Osteocyte (in vitro differentiated cells): Measurements from ENCODE around the gene SBF2. TPM values are rescaled to one million over a fixed set of nuclear protein-coding genes. Genes with fewer than 3 reads are reported as not detected.

Experiments used
- DNase-seq: peaks from one replicate; pipeline ENCODE4 v3.0.0; 2021; ENCODE audit warnings: mixed read lengths; ENCODE audit not compliant: unreplicated experiment; ENCODE audit errors: extremely low spot score
- H3K27ac Mint-ChIP-seq: one replicate; pipeline ENCODE4 v1.8.0; 2021; ENCODE audit warnings: mild to moderate bottlenecking, mixed read lengths; ENCODE audit not compliant: unreplicated experiment
- H3K27me3 Mint-ChIP-seq: one replicate; pipeline ENCODE4 v1.8.0; 2021; ENCODE audit warnings: mixed read lengths; ENCODE audit not compliant: unreplicated experiment
- H3K36me3 Mint-ChIP-seq: one replicate; pipeline ENCODE4 v1.8.0; 2021; ENCODE audit warnings: mixed read lengths; ENCODE audit not compliant: unreplicated experiment
- H3K4me1 Mint-ChIP-seq: one replicate; pipeline ENCODE4 v1.8.0; 2021; ENCODE audit warnings: mixed read lengths; ENCODE audit not compliant: unreplicated experiment
- H3K4me3 Mint-ChIP-seq: one replicate; pipeline ENCODE4 v1.8.0; 2021; ENCODE audit warnings: mild to moderate bottlenecking, moderate library complexity, mixed read lengths; ENCODE audit not compliant: unreplicated experiment
- H3K9me3 Mint-ChIP-seq: one replicate; pipeline ENCODE4 v1.8.0; 2021; ENCODE audit warnings: mixed read lengths; ENCODE audit not compliant: unreplicated experiment
- total RNA-seq: library from RNA; stranded (reverse); gene quantifications from 2 replicates; pipeline ENCODE4 v1.2.1, GENCODE V29; 2021
- TF ChIP-seq, protein P1 (sequence below): fragments of 200-600 bp; sonication (generic); IDR thresholded peaks from 2 replicates; pipeline ENCODE4 v1.5.0; 2021; ENCODE audit warnings: antibody characterized with exemption, mild to moderate bottlenecking, moderate library complexity

Gene SBF2
- total RNA-seq, 1 donor from 2014 or later = 65.2 TPM

DNA sequence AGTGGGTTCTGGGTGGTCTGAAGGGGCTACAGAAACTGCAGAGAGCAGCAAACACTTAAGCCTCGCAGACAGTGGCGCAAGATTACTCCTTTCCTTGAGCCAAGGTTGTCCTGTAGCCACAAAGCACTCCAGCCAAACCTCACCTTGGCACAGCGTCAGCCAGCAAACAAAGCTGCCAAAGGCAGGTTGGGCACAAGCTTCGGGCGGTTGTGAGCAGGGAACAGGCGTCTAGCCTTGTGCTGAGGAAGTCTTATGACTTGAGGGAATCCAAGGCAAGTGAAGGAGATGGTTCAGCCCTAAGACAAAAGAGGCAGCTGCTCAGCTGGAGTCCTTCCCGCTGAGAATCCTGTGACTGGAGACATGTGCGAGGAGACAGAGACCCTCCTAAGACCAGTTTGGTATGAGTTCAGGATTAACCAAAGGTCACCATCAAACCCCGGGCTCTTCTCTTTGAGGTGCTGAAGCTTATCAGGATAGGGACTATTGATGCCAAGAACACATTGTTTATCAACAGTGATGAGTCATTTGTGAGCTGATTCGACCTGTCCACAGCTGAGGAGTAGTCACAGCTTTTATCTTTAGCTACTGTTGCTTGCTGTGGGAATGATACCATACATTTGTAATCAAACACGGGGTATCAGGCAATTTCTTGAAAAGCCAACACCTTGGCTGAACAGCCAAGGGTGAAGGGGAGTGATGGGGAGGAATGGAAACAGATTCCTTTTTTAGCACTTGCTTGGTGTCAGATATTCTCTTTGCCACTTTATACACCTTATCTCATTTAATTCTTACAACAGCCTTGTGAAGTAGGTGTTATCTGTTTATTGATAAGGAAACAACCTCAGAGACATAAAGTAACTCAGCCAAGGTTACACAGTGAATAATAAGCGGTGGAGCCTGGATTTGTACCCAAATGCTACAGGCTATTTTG is 15.4 kb upstream of the SBF2 start:
- peak overlapping the region; percentile 99 for H3K4me3 Mint-ChIP-seq
- peaks cover 24% of the 10 kb centered on the region for H3K4me1 Mint-ChIP-seq
- peak overlapping the region; percentile 100 for H3K27ac Mint-ChIP-seq
- H3K36me3 Mint-ChIP-seq = peaks cover 27% of the 10 kb centered on the region
- TF ChIP-seq, protein P1, sequence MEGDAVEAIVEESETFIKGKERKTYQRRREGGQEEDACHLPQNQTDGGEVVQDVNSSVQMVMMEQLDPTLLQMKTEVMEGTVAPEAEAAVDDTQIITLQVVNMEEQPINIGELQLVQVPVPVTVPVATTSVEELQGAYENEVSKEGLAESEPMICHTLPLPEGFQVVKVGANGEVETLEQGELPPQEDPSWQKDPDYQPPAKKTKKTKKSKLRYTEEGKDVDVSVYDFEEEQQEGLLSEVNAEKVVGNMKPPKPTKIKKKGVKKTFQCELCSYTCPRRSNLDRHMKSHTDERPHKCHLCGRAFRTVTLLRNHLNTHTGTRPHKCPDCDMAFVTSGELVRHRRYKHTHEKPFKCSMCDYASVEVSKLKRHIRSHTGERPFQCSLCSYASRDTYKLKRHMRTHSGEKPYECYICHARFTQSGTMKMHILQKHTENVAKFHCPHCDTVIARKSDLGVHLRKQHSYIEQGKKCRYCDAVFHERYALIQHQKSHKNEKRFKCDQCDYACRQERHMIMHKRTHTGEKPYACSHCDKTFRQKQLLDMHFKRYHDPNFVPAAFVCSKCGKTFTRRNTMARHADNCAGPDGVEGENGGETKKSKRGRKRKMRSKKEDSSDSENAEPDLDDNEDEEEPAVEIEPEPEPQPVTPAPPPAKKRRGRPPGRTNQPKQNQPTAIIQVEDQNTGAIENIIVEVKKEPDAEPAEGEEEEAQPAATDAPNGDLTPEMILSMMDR = no peak
- no peak for DNase-seq
- no peaks in the 10 kb centered on the region for H3K27me3 Mint-ChIP-seq
- no peaks in the 10 kb centered on the region for H3K9me3 Mint-ChIP-seq

DNA sequence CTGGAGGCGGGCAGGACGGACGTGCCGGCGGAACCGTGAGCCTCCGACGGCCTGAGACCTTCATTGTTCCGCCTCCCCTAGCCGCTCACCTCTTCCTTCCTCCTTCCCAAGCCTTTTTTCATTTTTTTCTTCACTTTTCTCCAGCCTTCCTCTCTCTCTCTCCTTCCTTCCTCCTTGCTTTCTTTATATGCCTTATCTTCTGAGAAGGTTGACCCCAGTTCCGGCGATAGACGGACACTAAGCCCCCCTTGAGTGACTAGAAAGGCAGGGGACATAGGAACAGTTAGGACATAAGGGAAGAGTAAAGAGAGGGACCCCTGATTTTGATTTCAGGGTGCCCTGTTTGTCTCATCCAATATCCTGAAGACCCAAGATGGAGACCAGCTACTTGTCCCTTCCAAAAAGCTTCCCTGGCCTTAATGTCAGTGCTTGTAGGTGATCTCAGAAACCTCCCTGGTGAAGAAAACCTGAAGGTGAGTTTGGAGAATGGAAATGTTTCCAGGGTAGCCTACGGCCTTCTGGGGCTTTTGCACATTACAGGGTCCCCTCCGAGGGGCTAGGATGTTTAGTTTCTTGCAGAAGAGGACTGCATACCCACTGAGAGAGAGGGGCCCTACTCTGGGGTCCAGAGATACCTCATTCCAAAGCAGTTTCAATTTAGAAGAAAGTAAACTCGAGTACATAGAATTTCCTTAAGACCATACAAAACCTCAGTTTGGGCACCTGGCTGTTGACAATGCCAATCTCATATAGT is 14.4 kb upstream of the SBF2 start:
- peak overlapping the region; percentile 100 for H3K27ac Mint-ChIP-seq
- no peak for DNase-seq
- H3K9me3 Mint-ChIP-seq = no peaks in the 10 kb centered on the region
- peaks cover 27% of the 10 kb centered on the region for H3K36me3 Mint-ChIP-seq
- peaks cover 32% of the 10 kb centered on the region for H3K4me1 Mint-ChIP-seq
- H3K4me3 Mint-ChIP-seq = peak overlapping the region; percentile 99
- TF ChIP-seq, protein P1 = no peak
- H3K27me3 Mint-ChIP-seq = no peaks in the 10 kb centered on the region

DNA sequence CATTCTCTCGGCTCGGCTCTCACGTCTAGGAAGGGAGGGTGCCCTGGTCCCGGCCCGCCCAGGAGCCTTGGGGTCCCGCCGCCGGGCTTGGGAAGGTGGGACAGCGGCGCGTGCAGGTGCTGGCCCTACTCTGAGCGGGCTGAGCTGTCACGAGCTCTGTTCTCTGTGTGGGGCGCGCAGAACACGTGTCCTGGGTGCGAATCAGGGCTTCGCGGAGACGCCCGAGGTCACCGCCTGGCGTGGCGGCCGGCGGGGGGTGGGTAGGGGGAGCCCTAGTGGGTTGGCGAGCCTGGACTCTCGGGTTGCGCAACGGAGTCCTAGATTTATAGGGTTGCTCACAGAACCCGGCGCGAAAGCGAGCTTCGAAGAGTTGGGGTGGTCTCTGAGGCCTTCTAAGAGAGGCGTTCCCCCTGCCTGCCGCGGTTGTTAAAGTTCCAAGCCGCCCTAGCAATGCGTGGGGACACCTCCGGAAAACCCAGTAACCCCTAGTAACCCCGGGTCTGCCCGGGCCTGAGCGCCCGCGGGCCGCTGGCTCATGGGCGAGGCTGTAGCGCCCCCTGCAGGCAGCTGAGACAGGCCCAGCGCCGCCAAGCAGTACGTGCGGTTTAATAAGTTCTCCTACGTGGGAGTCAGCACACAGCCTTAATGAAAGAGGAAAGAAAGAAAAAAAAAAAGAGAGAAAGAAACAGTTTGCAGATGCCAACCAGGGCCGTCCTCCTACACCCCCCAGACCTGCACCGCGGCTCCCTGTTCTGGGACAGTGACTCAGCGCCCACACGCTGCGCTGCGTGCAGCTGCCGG is 13.6 kb upstream of the SBF2 start:
- TF ChIP-seq, protein P1 = peak; percentile 99
- peak; percentile 95 for DNase-seq
- H3K4me1 Mint-ChIP-seq = peaks cover 33% of the 10 kb centered on the region
- H3K4me3 Mint-ChIP-seq = peak overlapping the region; percentile 99
- H3K27me3 Mint-ChIP-seq = no peaks in the 10 kb centered on the region
- no peaks in the 10 kb centered on the region for H3K9me3 Mint-ChIP-seq
- H3K36me3 Mint-ChIP-seq = peaks cover 27% of the 10 kb centered on the region
- H3K27ac Mint-ChIP-seq = peak overlapping the region; percentile 100

DNA sequence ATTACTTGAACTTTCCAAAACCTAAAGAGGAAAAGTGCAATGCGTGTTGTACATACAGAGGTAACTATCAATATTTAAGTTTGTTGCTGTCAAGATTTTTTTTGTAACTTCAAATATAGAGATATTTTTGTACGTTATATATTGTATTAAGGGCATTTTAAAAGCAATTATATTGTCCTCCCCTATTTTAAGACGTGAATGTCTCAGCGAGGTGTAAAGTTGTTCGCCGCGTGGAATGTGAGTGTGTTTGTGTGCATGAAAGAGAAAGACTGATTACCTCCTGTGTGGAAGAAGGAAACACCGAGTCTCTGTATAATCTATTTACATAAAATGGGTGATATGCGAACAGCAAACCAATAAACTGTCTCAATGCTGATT is 13.0 kb upstream of the SBF2 start:
- DNase-seq = no peak
- no peaks in the 10 kb centered on the region for H3K27me3 Mint-ChIP-seq
- no peaks in the 10 kb centered on the region for H3K9me3 Mint-ChIP-seq
- TF ChIP-seq, protein P1 = no peak
- peaks cover 27% of the 10 kb centered on the region for H3K36me3 Mint-ChIP-seq
- H3K4me1 Mint-ChIP-seq = peaks cover 37% of the 10 kb centered on the region
- peak overlapping the region; percentile 99 for H3K4me3 Mint-ChIP-seq
- peak overlapping the region; percentile 100 for H3K27ac Mint-ChIP-seq
